Esophagus squamous epithelium (tissue), 4 donors: ENCODE measurements around the gene INSC.

Experiments used
- POLR2A ChIP-seq, 4 donors: fragments of 450-650 bp; IDR thresholded peaks; one replicate each; pipeline ENCODE4 v1.6.1; 2017; ENCODE audit warnings: antibody characterized with exemption in 4 of 4, mild to moderate bottlenecking in 4 of 4, moderate library complexity in 3 of 4
- TF ChIP-seq, protein P1 (sequence below), 6 experiments: fragments of 450-650 bp in 4 of 6; fragments of 200-600 bp in 2 of 6; sonication (generic) in 2 of 6; IDR thresholded peaks; one replicate each; pipeline ENCODE4 v1.5.1; 2016 to 2019; ENCODE audit warnings: antibody characterized with exemption in 6 of 6, mild to moderate bottlenecking in 4 of 6, moderate library complexity in 4 of 6

- TF ChIP-seq, protein P1, sequence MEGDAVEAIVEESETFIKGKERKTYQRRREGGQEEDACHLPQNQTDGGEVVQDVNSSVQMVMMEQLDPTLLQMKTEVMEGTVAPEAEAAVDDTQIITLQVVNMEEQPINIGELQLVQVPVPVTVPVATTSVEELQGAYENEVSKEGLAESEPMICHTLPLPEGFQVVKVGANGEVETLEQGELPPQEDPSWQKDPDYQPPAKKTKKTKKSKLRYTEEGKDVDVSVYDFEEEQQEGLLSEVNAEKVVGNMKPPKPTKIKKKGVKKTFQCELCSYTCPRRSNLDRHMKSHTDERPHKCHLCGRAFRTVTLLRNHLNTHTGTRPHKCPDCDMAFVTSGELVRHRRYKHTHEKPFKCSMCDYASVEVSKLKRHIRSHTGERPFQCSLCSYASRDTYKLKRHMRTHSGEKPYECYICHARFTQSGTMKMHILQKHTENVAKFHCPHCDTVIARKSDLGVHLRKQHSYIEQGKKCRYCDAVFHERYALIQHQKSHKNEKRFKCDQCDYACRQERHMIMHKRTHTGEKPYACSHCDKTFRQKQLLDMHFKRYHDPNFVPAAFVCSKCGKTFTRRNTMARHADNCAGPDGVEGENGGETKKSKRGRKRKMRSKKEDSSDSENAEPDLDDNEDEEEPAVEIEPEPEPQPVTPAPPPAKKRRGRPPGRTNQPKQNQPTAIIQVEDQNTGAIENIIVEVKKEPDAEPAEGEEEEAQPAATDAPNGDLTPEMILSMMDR (IDR thresholded peaks at IDR 0.05): no peak
- no peak for TF ChIP-seq POLR2A (IDR thresholded peaks at IDR 0.05)
Observed at GRCh38 chr11:15149050-15149449, 34.3 kb downstream of the INSC start.
